Measurements from ENCODE around the gene PTPRU.

DNA sequence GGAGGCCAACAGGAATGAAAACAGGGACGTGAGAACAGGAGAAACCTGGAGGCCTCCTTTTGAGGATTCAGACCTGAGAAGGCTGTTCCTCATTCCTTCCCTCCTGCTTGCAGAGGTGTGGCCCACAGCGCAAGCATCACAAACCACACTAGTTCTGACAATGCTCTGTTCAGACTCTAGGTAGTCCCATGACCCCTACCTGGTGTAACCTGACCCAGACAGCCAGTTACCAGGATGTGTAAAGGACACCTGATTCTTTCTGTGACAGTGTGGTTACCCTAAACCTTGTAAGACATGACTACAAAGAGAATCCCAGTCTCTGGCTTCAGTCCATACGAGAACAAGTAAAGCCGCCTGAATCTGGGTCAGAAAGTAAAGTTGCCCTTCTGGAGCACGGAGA, 8.8 kb upstream of the PTPRU start:
- no peak for TF ChIP-seq ZFP30 (CRISPR knock-in tag; IDR thresholded peaks at IDR 0.05)
- no peak for TF ChIP-seq ZNF8 (CRISPR knock-in tag; IDR thresholded peaks at IDR 0.05)

Data from SK-N-SH treated with all-trans-retinoic acid at 6 μM for 48 hours (cell line).